Lower leg skin (tissue), 3 donors: ENCODE data around the gene LRRC10.

Source experiments
- POLR2A ChIP-seq, 2 donors: fragments of 450-650 bp; IDR thresholded peaks; one replicate each; pipeline ENCODE4 v1.6.1; 2016 to 2017; ENCODE audit warnings: antibody characterized with exemption in 2 of 2, mild to moderate bottlenecking in 1 of 2, moderate library complexity in 1 of 2
- TF ChIP-seq, protein P1 (sequence below), 3 donors: fragments of 450-650 bp; IDR thresholded peaks; one replicate each; pipeline ENCODE4 v1.5.1; 2016; ENCODE audit warnings: antibody characterized with exemption in 3 of 3, mild to moderate bottlenecking in 3 of 3, moderate library complexity in 2 of 3

GRCh38 chr12:69569236-69569635 is 41.5 kb downstream of the LRRC10 start:
- TF ChIP-seq POLR2A (IDR thresholded peaks at IDR 0.05) = no peak
- TF ChIP-seq, protein P1, sequence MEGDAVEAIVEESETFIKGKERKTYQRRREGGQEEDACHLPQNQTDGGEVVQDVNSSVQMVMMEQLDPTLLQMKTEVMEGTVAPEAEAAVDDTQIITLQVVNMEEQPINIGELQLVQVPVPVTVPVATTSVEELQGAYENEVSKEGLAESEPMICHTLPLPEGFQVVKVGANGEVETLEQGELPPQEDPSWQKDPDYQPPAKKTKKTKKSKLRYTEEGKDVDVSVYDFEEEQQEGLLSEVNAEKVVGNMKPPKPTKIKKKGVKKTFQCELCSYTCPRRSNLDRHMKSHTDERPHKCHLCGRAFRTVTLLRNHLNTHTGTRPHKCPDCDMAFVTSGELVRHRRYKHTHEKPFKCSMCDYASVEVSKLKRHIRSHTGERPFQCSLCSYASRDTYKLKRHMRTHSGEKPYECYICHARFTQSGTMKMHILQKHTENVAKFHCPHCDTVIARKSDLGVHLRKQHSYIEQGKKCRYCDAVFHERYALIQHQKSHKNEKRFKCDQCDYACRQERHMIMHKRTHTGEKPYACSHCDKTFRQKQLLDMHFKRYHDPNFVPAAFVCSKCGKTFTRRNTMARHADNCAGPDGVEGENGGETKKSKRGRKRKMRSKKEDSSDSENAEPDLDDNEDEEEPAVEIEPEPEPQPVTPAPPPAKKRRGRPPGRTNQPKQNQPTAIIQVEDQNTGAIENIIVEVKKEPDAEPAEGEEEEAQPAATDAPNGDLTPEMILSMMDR (IDR thresholded peaks at IDR 0.05) = no peak
